Stimulated activated CD4-positive, alpha-beta T cell treated with anti-CD3 and anti-CD28 coated beads, Interleukin-4, amount 100 ng/mL, for 4 hours (primary cell): ENCODE measurements around the gene CCDC15.
"Not testable (repeated sequence)": the region's sequence is repeated elsewhere in the genome, so short reads cannot be mapped to it uniquely, and the experiment has no call there.

Experiments
- DNase-seq, 2 experiments: peaks; one replicate each; pipeline ENCODE4 v3.0.0-alpha.2; 2020

Gene CCDC15

GRCh38 chr11:125084057-125084416 lies 130.0 kb downstream of the CCDC15 start:
- no peak for DNase-seq

- DNase-seq = no peak
These were observed 130.8 kb downstream of the CCDC15 start for GRCh38 chr11:125084761-125085231.

DNA sequence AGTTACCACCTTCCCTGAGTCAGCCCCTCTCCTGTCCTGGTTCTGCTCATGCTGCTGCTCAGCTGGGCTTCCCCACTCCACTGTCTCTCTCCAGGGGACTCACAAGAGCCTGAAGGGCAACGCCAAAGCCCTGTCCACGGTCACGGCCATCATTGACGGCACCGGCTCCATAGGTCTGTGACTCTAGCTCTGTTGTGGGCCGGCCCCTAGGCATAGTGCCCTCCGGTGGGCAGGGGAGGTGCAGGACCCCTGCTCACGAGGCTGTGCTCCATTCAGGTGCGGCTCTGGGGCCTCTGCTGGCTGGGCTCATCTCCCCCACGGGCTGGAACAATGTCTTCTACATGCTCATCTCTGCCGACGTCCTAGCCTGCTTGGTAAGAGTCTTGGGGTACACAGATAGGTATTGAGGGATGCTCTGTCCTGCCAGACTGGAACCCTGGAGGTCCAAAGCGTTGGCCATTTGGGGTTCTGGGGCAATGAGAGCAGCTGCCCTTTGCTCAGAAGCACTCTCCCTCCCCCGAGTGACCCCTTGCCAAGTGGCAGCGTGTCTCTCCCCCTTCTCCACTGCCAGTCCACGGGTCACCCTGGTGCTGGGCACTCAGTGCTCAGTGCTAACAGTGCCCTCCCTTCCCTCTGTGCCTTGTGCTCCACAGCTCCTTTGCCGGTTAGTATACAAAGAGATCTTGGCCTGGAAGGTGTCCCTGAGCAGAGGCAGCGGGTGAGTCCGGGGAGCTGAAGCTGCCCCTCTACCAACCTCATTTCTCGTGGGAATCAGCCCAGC lies 131.5 kb downstream of the CCDC15 start:
- no peak for DNase-seq

DNA sequence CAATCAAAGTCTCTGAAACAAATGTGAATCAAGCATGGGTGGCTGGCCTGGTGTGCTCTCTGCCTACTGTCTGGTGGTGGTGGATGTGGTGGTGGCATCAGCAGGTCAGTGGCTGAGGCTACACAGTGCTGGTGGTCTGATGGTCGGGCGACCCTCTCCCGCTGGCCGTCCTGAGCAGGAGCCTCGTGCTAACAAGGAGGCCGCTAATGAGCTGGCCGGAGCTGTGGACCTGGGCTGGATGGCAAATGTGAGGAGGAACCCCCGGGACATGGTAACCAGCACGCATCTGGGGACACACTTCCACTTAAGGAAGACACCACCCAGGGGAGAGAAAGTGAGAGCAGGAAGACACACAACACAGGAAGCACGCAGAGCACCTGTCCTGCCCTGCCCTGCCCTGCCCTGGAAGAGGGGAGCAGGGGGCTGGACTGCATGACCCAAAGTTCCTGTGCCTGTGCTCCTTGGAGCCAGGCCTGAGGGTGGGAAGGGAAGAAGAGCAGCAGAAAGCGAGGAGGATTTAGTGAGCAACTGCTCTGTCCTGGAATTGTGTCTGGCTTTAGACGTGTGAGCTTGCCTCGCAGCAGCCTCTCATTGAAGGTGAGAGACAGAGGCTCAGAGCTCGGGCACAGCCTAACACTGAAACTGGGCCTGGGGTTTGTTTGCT lies 132.8 kb downstream of the CCDC15 start:
- no peak for DNase-seq

DNA sequence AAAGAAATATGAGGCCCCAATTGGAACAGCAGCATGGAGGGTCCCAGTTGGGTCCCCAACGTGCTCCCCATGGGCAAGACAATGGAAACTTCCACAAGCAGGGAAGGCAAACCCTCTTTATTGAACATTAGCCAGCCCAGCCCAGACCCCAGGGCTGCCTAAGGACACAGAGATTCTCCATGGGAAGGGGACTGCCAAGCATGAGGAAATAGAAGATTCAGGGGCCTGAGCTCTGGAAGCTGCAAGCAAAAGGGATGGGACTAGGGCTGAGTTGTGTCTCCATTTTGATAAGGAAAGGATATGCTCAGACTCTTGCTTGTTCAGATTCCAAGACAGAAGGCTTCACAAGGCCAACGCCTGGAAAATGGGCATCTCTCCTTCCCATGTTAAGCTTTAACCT lies 134.1 kb downstream of the CCDC15 start:
- no peak for DNase-seq

DNA sequence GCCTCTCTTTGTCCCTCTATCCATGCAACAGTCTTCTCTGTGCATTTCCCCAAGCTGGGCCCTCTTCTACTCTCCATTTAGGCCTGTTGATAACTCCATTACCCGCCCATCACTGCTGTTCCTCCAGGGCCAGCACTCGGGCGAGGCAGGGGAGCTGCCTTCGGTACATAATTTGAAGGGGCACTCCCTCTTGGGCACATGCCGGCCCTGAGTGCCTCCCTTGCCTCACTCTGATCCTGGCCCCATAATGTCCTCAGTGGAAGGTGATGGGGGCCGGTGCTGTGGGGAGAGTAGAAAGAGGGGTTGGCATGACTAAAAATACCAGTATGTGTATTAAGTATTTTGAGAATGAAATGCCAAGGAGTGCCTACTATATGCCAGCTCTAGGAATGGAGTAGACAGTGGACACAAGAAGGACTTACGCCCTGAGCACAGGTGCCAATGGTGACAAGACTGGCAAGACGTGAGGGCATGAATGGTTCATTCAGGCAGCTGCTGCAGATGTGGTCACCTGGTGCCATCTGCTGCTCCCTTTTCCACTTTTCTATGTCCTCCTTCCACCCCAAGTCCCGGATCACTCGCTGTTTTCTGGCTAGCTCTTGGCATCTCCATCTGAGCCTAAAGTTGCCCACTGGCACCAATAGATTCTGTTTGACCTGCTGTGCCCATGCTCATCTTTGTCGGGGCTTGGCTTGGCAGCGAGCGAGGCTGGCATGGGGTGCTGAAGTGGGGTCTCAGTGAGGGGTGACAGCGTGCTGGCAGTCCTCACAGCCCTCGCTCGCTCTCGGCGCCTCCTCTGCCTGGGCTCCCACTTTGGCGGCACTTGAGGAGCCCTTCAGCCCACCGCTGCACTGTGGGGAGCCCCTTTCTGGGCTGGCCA lies 134.8 kb downstream of the CCDC15 start:
- DNase-seq = no peak

DNA sequence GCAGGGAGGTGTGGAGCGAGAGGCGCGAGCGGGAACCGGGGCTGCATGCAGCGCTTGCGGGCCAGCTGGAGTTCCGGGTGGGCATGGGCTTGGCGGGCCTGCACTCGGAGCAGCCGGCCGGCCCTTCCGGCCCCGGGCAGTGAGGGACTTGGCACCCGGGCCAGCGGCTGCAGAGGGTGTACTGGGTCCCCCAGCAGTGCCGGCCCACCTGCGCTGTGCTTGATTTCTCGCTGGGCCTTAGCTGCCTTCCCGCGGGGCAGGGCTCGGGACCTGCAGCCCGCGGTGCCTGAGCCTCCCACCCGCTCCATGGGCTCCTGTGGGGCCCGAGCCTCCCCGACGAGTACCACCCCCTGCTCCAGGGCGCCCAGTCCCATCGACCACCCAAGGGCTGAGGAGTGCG lies 135.5 kb downstream of the CCDC15 start:
- not testable (repeated sequence) for DNase-seq

- DNase-seq = not testable (repeated sequence)
These were observed 136.1 kb downstream of the CCDC15 start for GRCh38 chr11:125090151-125090550.

- DNase-seq = no peak
These were observed 136.8 kb downstream of the CCDC15 start for GRCh38 chr11:125090816-125091215.
